Hippocampal formation (tissue), 2 donors: ENCODE measurements around the gene SSTR5.

ENCODE experiments used
- DNase-seq, 2 donors: peaks; one replicate each; lab custom pipeline; 2025; lab: John Stamatoyannopoulos, UW

SSTR5 gene

GRCh38 chr16:1122398-1122765, 49.8 kb downstream of the SSTR5 start:
- no peak for DNase-seq

GRCh38 chr16:1123525-1124230, 51.1 kb downstream of the SSTR5 start:
- DNase-seq: no peak

GRCh38 chr16:1124291-1124690, 51.7 kb downstream of the SSTR5 start:
- DNase-seq: no peak

GRCh38 chr16:1124795-1125194, 52.2 kb downstream of the SSTR5 start:
- no peak for DNase-seq

- peak in 1 of 2 donors; percentile 29 for DNase-seq
Observed at GRCh38 chr16:1125471-1125870, 52.9 kb downstream of the SSTR5 start.

- no peak for DNase-seq
Observed at GRCh38 chr16:1126044-1126443, 53.5 kb downstream of the SSTR5 start.

GRCh38 chr16:1126586-1126985, 54.0 kb downstream of the SSTR5 start:
- DNase-seq: no peak

GRCh38 chr16:1127101-1127500, 54.6 kb downstream of the SSTR5 start:
- DNase-seq: no peak

GRCh38 chr16:1127971-1128715, 55.6 kb downstream of the SSTR5 start:
- DNase-seq: no peak

GRCh38 chr16:1129106-1129960, 56.8 kb downstream of the SSTR5 start:
- DNase-seq: no peak

- no peak for DNase-seq
Observed at GRCh38 chr16:1130382-1130781, 57.8 kb downstream of the SSTR5 start.
